HepG2 (cell line): Measurements from ENCODE around the gene TTPAL. TPM values are rescaled to one million over a fixed set of nuclear protein-coding genes. Genes with fewer than 3 reads are reported as not detected.

Source experiments
- DMAP1 ChIP-seq: IDR thresholded peaks from 2 replicates; pipeline ENCODE4 v1.6.1; 2016
- DPF2 ChIP-seq: sonication (generic); formaldehyde crosslinking; IDR thresholded peaks from 2 replicates; pipeline ENCODE4 v1.4.0; 2020; ENCODE audit warnings: mild to moderate bottlenecking, low read depth, missing genetic modification reagents, borderline replicate concordance
- FOXM1 ChIP-seq: sonication (generic); formaldehyde crosslinking; IDR thresholded peaks from 2 replicates; pipeline ENCODE4 v1.5.0; 2020; ENCODE audit warnings: missing genetic modification reagents
- HOXD1 ChIP-seq: sonication (generic); formaldehyde crosslinking; IDR thresholded peaks from 2 replicates; pipeline ENCODE4 v1.5.0; 2020; ENCODE audit warnings: missing genetic modification reagents
- JDP2 ChIP-seq: sonication (generic); formaldehyde crosslinking; IDR thresholded peaks from 2 replicates; pipeline ENCODE4 v1.8.1; 2022; ENCODE audit warnings: missing genetic modification reagents, borderline replicate concordance
- POLR2G ChIP-seq: fragments of 200-400 bp; formaldehyde crosslinking; IDR thresholded peaks from 2 replicates; pipeline ENCODE4 v1.6.1; 2018; ENCODE audit warnings: mild to moderate bottlenecking, low read depth, low read length, moderate library complexity
- SIN3B ChIP-seq: fragments of 150-350 bp; IDR thresholded peaks from 2 replicates; pipeline ENCODE4 v1.6.1; 2014; ENCODE audit warnings: low read length
- SP2 ChIP-seq: sonication (generic); formaldehyde crosslinking; IDR thresholded peaks from 2 replicates; pipeline ENCODE4 v1.5.1; 2020; ENCODE audit warnings: mild to moderate bottlenecking, missing genetic modification reagents
- U2AF2 ChIP-seq: fragments of 200-400 bp; formaldehyde crosslinking; IDR thresholded peaks from 2 replicates; pipeline ENCODE4 v1.6.1; 2017; ENCODE audit warnings: low read depth, mild to moderate bottlenecking, low read length
- ZNF232 ChIP-seq: sonication (generic); formaldehyde crosslinking; IDR thresholded peaks from 2 replicates; pipeline ENCODE4 v1.4.0; 2020; ENCODE audit warnings: missing genetic modification reagents, borderline replicate concordance
- ZNF468 ChIP-seq: sonication (generic); formaldehyde crosslinking; IDR thresholded peaks from 2 replicates; pipeline ENCODE4 v1.8.0; 2022; ENCODE audit warnings: mild to moderate bottlenecking, moderate library complexity, missing genetic modification reagents
- ZNF816 ChIP-seq: sonication (generic); formaldehyde crosslinking; IDR thresholded peaks from 2 replicates; pipeline ENCODE4 v1.8.0; 2022; ENCODE audit warnings: missing genetic modification reagents, mild to moderate bottlenecking, borderline replicate concordance
- polyA plus RNA-seq, 8 experiments: library from polyadenylated mRNA; depleted of rRNA in 3 of 8; stranded (reverse) in 7 of 8; unstranded in 1 of 8; fragments of >200 nt; fragmentation: Illumina TruSeq in 4 of 8; extraction: Trizol in 4 of 8; gene quantifications; 2 replicates each; pipeline versions ENCODE4 v1.2.1 to v1.2.3, GENCODE V29; 2011 to 2016; ENCODE audit warnings: low read depth in 4 of 8, missing spikeins in 1 of 8, mixed read lengths in 1 of 8; ENCODE audit not compliant: insufficient read depth in 1 of 8
- total RNA-seq, 5 experiments: library from RNA; depleted of rRNA; stranded (reverse); fragments of >200 nt; fragmentation: Illumina TruSeq; extraction: Trizol; gene quantifications; 2 replicates each; pipeline ENCODE4 v1.2.3, GENCODE V29; 2016; ENCODE audit warnings: low read depth in 1 of 5
- TF ChIP-seq, protein P1 (sequence below): sonication (generic); formaldehyde crosslinking; IDR thresholded peaks from 2 replicates; pipeline ENCODE4 v1.4.0; 2020; ENCODE audit warnings: missing genetic modification reagents, mild to moderate bottlenecking, borderline replicate concordance
- TF ChIP-seq, protein P2 (sequence below): sonication (generic); formaldehyde crosslinking; IDR thresholded peaks from 2 replicates; pipeline ENCODE4 v1.4.0; 2020; ENCODE audit warnings: missing genetic modification reagents, borderline replicate concordance
- TF ChIP-seq, protein P3 (sequence below): sonication (generic); formaldehyde crosslinking; IDR thresholded peaks from 2 replicates; pipeline ENCODE4 v1.8.1; 2023; ENCODE audit warnings: missing genetic modification reagents, mild to moderate bottlenecking, borderline replicate concordance
- TF ChIP-seq, protein P4 (sequence below): sonication (generic); formaldehyde crosslinking; IDR thresholded peaks from 2 replicates; pipeline ENCODE4 v1.4.0; 2020; ENCODE audit warnings: missing genetic modification reagents
- TF ChIP-seq, protein P5 (sequence below): IDR thresholded peaks from 2 replicates; pipeline ENCODE4 v1.6.1; 2012; ENCODE audit warnings: inconsistent platforms

The TTPAL gene
- total and polyA plus RNA-seq, 2 of the 13 experiments (the other 11 are each of a cell fraction or from before 2014, with no cell fraction given), result 4.3 to 18.8 TPM

DNA sequence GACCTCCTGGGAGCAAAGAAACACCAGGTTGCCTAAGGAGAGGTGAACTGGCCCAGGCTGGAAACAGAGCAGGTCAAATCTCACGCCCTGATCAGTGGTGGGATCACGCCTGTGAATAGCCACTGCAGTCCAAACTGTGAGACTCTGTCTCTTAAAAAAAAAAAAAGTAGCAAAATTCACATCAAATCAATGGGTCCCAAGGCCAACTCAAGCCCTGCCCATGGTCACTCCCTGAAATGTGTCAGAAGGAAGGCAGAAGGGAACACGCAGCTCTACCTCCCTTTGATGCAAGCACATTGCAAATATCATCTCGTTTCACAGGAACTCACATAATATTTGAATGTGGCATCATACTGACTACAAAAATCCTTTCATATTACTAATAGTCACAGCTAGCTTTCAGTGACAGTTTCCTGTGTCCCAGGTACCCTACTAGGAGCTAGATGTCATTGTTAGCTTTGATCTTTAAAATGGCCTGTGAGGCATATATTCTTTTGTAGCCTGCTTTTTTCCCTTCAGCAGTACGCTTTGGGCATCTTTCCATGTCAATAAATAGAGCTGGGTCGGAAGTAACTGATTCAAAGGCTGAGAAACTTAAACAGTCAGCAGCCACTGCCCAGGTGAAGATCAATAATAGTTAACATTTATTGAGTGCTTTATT is 14.4 kb upstream of the TTPAL start (continued):
- TF ChIP-seq, protein P1, sequence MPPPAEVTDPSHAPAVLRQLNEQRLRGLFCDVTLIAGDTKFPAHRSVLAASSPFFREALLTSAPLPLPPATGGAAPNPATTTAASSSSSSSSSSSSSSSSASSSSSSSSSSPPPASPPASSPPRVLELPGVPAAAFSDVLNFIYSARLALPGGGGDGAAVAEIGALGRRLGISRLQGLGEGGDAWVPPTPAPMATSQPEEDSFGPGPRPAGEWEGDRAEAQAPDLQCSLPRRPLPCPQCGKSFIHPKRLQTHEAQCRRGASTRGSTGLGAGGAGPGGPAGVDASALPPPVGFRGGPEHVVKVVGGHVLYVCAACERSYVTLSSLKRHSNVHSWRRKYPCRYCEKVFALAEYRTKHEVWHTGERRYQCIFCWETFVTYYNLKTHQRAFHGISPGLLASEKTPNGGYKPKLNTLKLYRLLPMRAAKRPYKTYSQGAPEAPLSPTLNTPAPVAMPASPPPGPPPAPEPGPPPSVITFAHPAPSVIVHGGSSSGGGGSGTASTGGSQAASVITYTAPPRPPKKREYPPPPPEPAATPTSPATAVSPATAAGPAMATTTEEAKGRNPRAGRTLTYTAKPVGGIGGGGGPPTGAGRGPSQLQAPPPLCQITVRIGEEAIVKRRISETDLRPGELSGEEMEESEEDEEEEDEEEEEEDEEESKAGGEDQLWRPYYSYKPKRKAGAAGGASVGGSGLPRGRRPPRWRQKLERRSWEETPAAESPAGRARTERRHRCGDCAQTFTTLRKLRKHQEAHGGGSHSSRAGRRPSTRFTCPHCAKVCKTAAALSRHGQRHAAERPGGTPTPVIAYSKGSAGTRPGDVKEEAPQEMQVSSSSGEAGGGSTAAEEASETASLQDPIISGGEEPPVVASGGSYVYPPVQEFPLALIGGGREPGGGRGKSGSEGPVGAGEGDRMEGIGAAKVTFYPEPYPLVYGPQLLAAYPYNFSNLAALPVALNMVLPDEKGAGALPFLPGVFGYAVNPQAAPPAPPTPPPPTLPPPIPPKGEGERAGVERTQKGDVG (CRISPR knock-in tag), result no peak
- TF ChIP-seq ZNF232 (CRISPR knock-in tag) (0 out of 2 replicates have a peak, but pooled peaks have one; percentile 43), JDP2 (CRISPR knock-in tag) (no peak), DMAP1 (no peak), POLR2G (no peak), HOXD1 (no peak), ZNF816 (CRISPR knock-in tag) (no peak), U2AF2 (no peak), SIN3B (no peak), SP2 (CRISPR knock-in tag) (no peak), DPF2 (no peak; the same call in 1 of the 2 replicates), ZNF468 (CRISPR knock-in tag) (no peak), FOXM1 (no peak)
- TF ChIP-seq, protein P2, sequence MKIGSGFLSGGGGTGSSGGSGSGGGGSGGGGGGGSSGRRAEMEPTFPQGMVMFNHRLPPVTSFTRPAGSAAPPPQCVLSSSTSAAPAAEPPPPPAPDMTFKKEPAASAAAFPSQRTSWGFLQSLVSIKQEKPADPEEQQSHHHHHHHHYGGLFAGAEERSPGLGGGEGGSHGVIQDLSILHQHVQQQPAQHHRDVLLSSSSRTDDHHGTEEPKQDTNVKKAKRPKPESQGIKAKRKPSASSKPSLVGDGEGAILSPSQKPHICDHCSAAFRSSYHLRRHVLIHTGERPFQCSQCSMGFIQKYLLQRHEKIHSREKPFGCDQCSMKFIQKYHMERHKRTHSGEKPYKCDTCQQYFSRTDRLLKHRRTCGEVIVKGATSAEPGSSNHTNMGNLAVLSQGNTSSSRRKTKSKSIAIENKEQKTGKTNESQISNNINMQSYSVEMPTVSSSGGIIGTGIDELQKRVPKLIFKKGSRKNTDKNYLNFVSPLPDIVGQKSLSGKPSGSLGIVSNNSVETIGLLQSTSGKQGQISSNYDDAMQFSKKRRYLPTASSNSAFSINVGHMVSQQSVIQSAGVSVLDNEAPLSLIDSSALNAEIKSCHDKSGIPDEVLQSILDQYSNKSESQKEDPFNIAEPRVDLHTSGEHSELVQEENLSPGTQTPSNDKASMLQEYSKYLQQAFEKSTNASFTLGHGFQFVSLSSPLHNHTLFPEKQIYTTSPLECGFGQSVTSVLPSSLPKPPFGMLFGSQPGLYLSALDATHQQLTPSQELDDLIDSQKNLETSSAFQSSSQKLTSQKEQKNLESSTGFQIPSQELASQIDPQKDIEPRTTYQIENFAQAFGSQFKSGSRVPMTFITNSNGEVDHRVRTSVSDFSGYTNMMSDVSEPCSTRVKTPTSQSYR (CRISPR knock-in tag), result no peak
- TF ChIP-seq, protein P3, sequence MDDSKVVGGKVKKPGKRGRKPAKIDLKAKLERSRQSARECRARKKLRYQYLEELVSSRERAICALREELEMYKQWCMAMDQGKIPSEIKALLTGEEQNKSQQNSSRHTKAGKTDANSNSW, result no peak
- TF ChIP-seq, protein P4, sequence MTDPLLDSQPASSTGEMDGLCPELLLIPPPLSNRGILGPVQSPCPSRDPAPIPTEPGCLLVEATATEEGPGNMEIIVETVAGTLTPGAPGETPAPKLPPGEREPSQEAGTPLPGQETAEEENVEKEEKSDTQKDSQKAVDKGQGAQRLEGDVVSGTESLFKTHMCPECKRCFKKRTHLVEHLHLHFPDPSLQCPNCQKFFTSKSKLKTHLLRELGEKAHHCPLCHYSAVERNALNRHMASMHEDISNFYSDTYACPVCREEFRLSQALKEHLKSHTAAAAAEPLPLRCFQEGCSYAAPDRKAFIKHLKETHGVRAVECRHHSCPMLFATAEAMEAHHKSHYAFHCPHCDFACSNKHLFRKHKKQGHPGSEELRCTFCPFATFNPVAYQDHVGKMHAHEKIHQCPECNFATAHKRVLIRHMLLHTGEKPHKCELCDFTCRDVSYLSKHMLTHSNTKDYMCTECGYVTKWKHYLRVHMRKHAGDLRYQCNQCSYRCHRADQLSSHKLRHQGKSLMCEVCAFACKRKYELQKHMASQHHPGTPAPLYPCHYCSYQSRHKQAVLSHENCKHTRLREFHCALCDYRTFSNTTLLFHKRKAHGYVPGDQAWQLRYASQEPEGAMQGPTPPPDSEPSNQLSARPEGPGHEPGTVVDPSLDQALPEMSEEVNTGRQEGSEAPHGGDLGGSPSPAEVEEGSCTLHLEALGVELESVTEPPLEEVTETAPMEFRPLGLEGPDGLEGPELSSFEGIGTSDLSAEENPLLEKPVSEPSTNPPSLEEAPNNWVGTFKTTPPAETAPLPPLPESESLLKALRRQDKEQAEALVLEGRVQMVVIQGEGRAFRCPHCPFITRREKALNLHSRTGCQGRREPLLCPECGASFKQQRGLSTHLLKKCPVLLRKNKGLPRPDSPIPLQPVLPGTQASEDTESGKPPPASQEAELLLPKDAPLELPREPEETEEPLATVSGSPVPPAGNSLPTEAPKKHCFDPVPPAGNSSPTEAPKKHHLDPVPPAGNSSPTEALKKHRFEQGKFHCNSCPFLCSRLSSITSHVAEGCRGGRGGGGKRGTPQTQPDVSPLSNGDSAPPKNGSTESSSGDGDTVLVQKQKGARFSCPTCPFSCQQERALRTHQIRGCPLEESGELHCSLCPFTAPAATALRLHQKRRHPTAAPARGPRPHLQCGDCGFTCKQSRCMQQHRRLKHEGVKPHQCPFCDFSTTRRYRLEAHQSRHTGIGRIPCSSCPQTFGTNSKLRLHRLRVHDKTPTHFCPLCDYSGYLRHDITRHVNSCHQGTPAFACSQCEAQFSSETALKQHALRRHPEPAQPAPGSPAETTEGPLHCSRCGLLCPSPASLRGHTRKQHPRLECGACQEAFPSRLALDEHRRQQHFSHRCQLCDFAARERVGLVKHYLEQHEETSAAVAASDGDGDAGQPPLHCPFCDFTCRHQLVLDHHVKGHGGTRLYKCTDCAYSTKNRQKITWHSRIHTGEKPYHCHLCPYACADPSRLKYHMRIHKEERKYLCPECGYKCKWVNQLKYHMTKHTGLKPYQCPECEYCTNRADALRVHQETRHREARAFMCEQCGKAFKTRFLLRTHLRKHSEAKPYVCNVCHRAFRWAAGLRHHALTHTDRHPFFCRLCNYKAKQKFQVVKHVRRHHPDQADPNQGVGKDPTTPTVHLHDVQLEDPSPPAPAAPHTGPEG (CRISPR knock-in tag), result no peak
- TF ChIP-seq, protein P5, sequence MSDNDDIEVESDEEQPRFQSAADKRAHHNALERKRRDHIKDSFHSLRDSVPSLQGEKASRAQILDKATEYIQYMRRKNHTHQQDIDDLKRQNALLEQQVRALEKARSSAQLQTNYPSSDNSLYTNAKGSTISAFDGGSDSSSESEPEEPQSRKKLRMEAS, result no peak
